ENCODE results near the gene GRID1.

Gene GRID1

DNA sequence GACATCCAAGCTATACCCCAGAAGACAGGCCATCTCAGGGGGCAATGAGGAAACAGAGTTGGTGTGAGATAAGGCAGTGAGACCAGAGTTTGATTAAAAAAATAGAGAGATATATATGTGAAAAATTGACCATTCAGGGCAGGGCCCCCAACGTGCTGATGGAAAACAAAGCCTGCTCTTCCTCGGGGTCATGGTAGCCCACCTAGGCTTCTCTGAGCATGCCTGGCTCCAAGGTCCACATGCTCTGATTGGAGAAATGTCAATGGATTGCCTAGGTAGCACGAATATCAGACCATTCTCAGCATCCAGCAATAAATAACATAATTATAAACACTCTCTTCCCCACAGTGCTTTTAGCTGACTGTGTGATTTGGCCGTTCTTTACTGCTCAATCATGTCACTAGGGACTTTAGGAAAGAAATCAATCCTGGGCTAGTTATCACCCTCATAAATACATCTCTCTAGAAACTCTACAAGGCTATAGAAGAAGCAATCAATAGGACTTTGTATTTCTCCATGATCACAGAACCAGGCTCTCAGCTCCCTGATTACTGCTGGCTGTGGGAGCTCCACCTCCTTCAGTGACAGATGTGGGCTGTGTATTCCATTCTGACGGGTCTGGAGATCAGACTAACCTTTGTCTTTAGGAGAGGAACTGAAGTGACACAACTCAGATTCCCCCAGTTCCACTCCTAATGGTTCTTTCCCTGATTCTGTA lies 766.4 kb downstream of the GRID1 start:
- no peak for DNase-seq

DNA sequence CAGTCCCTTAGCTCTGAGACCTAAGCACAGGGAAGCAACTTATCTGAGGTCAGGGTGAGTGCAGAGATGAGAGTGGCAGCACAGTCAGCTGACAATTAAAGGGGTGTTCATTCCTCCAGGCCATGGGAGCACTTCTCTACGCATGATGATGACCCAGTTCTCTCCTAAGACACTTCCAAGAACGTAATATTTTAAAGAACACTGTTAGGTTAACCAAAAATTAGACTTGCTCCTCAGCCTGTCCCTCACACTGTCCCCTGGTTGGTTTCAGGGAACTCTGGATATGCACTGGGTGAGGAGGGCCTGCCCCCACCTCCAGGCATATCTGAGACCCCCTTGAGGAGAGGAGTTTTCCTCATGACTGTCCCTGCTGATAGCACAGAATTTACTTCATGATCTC lies 767.5 kb downstream of the GRID1 start:
- no peak for DNase-seq

DNA sequence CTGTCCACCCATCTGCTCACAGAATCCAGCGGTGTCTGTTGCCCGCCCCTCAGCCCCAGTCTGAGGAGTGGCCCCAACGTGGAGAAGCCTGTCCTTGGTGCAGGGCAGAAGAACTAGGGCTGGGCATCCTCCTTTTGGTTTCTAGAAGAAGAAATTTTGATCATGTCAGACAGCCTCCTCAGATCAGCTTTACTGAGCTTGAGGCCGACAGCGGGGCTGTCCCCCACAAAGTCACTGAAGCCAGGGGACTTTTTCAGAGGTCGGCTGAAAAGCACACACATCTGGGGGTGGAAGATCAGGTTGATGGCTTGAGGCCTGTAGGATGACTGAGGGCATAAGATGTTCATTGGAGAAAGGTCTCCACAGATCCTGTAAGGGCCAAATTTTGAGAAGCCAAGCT lies 767.9 kb downstream of the GRID1 start:
- no peak for DNase-seq

GRCh38 chr10:85597006-85597405 lies 769.6 kb downstream of the GRID1 start:
- DNase-seq, result no peak

- DNase-seq, result no peak
Observed at GRCh38 chr10:85596389-85596788, 770.2 kb downstream of the GRID1 start.

DNA sequence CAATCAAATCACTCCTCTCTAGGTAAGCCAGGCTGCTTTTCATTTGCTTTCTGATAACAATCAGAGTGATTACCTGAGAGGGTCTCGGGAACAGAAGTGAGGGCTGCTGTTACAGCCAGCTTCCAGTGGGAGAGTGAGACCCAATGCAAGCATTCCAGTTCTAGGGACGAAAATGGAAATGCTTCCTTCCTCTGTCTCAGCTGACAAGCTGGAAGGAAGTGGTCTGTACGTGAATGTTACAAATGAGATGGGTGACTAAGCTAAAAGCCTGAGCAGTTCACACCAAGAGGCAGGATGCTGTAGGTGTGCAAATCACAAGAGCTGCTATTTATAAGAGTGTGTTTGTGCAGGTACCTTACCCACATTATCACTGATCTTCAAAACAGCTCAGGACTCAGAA lies 772.4 kb downstream of the GRID1 start:
- DNase-seq, result no peak

DNA sequence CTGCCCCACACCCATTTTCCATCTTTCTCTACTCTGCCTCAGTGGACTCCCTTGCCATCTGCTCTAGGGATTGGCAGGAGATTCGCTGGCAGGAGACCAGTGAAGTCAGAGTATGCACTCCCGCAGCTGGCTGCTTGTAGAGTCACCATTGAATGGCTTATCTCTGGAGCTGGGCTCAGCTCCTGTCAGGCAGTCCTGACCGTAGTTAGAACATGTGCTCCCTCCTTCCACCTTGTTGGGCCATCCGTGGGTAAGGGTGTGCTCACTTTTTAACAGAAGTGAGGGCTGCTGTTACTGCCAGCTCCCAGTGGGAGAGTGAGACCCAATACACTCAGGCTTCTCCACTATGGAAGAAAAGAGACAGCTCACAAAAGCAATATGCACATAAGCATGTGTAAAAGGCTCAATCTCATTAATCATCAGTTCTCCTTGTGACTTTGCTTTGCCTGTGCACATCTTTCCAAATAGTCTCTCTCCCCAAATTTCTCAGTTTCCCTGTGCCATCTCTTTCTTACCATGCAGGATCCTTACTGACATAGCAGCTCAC lies 773.3 kb downstream of the GRID1 start:
- DNase-seq, result no peak

DNA sequence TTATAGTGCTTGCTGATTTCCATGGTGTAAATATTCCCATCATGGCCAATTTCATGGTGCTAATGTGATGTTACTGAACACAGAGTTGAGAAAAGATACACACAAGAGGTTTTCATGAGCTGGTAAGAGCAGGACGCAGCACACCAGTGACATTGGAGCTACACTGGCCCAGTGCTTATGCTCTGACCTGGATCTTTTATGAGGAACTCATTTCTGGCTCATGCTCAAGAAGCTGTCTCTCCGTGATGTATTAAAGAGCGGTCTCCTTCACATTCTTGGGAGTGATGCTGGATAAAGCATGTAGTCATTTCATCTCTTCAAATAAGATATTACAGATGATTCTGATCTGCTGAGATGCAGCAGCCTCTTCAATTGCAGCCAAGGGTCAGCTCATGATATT lies 785.2 kb downstream of the GRID1 start:
- no peak for DNase-seq

- DNase-seq, result no peak
Observed at GRCh38 chr10:85580585-85580984, 786.0 kb downstream of the GRID1 start.

DNA sequence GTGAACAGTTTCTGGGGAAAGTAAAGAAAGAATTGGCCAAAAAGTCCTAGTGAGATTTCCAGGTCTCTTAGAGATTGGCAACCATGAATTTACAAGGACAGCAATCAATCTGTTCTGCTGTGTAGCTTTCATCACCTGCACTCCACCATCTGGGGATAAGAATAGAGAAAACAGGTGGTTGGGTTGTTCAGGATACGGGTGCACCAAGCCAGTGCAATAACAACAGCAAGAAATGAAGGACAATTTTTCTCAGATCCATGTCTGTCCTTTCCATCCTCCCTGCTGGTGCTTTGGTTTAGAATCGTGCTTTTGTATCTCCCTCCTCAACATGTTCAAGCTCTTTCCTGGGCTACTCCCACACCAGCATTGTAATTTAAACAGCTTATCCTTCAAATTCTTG lies 787.7 kb downstream of the GRID1 start:
- no peak for DNase-seq

GRCh38 chr10:85575441-85575840 lies 791.2 kb downstream of the GRID1 start:
- no peak for DNase-seq

- DNase-seq, result no peak
Observed at GRCh38 chr10:85570871-85571270, 795.7 kb downstream of the GRID1 start.

DNA sequence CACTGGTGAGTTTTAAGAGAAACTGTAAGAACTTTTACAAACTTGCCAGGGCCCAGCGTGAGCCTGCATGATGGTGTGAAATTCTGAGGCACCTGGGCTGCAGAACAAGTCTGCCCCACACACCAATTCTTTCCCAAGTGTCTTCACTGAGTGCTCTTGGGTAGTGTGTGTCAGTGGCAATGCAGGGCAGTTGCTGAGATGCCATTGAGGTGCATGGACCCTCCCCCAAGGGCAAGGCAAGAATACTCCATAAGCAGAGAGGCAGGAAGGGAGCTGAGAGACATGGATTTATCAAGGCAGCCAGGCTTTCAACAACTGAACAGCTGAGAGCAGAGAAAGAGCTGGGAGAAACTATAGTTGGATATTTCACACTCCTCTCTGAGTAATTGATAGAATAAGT lies 801.2 kb downstream of the GRID1 start:
- no peak for DNase-seq

- no peak for DNase-seq
Observed at GRCh38 chr10:85558533-85558932, 808.1 kb downstream of the GRID1 start.

DNA sequence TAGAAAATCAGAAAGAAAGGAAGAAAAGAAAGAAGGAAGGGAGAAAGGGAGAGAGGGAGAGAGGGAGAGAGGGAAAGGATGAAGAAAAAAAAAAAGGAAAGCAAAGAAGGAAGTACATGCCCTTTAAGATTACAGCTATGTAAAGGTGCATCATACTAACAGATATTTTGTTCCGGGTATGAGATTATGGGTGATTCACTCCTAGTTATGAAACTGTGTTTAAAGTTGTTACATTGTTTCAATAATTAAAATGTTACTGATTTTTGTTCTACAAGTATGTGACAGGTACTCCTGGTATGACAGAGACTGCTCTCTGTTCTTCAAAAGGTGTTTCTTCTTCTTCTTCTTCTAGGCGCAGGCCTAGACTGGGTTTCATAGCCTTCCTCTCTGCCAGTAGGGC lies 808.9 kb downstream of the GRID1 start:
- DNase-seq, result no peak

- DNase-seq, result no peak
Observed at GRCh38 chr10:85557077-85557476, 809.5 kb downstream of the GRID1 start.
